NCI-H2107 treated with DMSO at 0.1 percent for 48 hours (cell line): Measurements from ENCODE around the gene FAM181B.
A peak's percentile ranks its signal among the peaks of the same experiment; 100 is the strongest.

ENCODE experiments used
- DNase-seq: peaks from one replicate; lab custom pipeline; 2025; ENCODE audit not compliant: unreplicated experiment; lab: John Stamatoyannopoulos, UW

Gene FAM181B

DNA sequence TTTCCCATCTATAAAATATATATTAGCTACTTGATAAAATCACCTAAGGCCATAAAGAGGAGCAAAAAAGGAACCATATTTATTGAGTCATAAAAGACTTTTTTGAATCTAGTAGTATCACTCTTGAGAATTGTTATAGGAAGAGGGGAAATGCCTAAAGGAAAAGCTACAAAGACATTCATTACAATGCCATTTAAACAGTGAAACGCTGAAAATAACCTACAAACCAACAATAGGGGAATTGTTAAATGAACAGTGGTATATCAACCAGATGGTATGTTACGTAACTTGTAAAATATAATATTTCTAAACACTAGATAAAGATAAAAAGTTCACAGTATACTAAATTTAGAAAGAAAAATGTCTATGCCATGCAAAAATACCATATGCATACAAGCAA lies 47.5 kb downstream of the FAM181B start:
- no peak for DNase-seq

DNA sequence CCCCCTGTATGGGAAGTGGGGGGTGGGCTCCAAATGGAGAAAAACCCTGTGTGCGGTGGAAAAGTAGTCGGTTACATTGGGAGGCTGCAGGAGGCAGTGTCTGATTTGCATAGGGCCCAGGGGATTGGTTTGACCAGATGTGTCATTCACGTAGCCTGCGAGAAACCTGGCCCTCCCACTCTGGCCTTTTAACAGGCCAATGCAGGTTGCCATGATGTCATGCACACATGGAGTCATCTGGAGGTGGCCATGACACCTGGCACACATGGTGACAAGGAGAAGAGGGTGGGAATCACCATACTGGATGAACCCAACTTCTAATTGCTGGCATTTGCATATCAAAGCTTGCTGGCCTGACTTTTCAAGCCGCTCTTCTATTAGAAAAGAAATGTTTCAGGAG lies 50.6 kb downstream of the FAM181B start:
- no peak for DNase-seq

DNA sequence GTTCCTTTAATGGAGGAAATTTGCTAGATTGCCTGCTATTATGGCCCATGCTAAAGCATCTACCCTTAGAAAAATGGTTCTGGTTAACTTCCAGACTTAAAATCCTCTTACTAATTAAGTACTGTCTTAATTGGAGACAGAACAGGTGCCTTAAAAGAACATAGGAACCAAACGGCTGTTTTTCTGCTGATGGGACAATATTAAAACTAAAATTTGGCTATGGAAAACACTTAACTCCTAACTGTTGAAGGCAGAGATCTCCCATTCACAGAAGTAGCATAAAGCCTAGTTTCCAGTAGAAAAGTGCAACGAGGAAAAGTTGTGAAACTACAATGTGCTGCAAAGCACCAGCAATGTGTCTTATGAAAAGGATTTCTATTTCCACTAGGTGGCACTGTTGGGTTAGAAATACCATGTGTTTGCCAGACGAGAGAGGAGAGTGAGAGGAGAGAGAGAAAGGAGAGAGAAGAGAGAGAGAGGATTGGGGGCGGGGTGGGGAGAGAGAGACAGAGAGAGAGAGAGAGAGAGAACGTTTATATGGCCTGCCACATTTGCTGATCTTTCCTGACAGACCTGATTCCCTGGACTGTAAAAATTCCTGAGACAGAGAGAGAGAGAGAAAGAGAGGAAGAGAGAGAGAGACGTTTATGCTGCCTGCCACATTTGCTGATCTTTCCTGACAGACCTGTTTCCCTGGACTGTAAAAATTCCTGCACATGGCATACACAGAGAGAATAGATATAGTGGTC lies 51.5 kb downstream of the FAM181B start:
- DNase-seq, result peak; percentile 30

DNA sequence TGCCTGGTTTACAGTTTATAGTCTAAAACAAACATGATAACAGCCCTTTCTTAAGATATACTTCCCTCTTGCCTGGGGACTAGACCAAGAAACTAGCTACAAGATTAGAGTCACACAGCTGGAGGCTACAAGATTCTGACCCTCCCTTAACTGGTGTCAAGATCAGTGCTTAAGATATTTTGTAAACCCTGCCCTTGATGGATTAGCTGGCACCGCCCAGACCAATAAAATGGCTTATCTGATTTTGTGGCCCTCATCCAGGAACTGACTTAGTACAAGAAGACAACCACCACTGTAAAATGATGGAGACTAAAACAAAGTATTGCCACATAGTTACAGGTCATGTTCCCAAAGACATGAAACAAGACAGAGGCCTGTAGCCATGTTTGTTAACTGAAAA lies 53.4 kb downstream of the FAM181B start:
- no peak for DNase-seq
